H9 (cell line): ENCODE results near the gene SF3A2. TPM values are rescaled to one million over a fixed set of nuclear protein-coding genes. Genes with fewer than 3 reads are reported as not detected.

ENCODE experiments used
- DNase-seq: peaks from one replicate; pipeline ENCODE4 v3.0.0-alpha.2; 2017
- H2AFZ ChIP-seq: one replicate; pipeline ENCODE4 v1.6.1; 2013; ENCODE audit warnings: mild to moderate bottlenecking, low read length, control low read depth, moderate library complexity
- H2AK5ac ChIP-seq: 2 replicates; pipeline ENCODE4 v1.6.1; 2013; ENCODE audit warnings: low read length, control low read depth, mixed read lengths; ENCODE audit not compliant: insufficient read length
- H2BK120ac ChIP-seq: one replicate; pipeline ENCODE4 v1.6.1; 2013; ENCODE audit warnings: low read depth, mild to moderate bottlenecking, low read length, control low read depth, inconsistent platforms; ENCODE audit not compliant: poor library complexity, severe bottlenecking
- H2BK12ac ChIP-seq: 2 replicates; pipeline ENCODE4 v1.6.1; 2013; ENCODE audit warnings: low read length, control low read depth, mixed read lengths, low read depth; ENCODE audit not compliant: insufficient read length
- H2BK15ac ChIP-seq: 2 replicates; pipeline ENCODE4 v1.6.1; 2013; ENCODE audit warnings: low read depth, low read length, control low read depth
- H2BK20ac ChIP-seq: one replicate; pipeline ENCODE4 v1.6.1; 2013; ENCODE audit warnings: low read depth, mild to moderate bottlenecking, low read length, control low read depth, inconsistent platforms; ENCODE audit not compliant: poor library complexity, severe bottlenecking
- H2BK5ac ChIP-seq: 2 replicates; pipeline ENCODE4 v1.6.1; 2013; ENCODE audit warnings: low read length, control low read depth, mixed read lengths; ENCODE audit not compliant: insufficient read length
- H3K14ac ChIP-seq: 2 replicates; pipeline ENCODE4 v1.6.1; 2013; ENCODE audit warnings: low read length, control low read depth; ENCODE audit not compliant: insufficient read depth
- H3K18ac ChIP-seq: 2 replicates; pipeline ENCODE4 v1.6.1; 2013; ENCODE audit warnings: low read depth, mild to moderate bottlenecking, mixed read lengths, low read length, control low read depth; ENCODE audit not compliant: insufficient read length
- H3K23ac ChIP-seq: 2 replicates; pipeline ENCODE4 v1.6.1; 2013; ENCODE audit warnings: low read length, control low read depth, mixed read lengths, low read depth; ENCODE audit not compliant: insufficient read length
- H3K23me2 ChIP-seq: 2 replicates; pipeline ENCODE4 v1.6.1; 2013; ENCODE audit warnings: low read depth, mild to moderate bottlenecking, mixed read lengths, low read length, control low read depth; ENCODE audit not compliant: insufficient read length, poor library complexity, severe bottlenecking
- H3K27ac ChIP-seq: 2 replicates; pipeline ENCODE4 v1.5.1; 2013; ENCODE audit warnings: low read length, control low read depth, mixed read lengths, low read depth; ENCODE audit not compliant: insufficient read length
- H3K27me3 ChIP-seq: 2 replicates; pipeline ENCODE4 v1.6.1; 2013; ENCODE audit warnings: low read length, control low read depth, inconsistent platforms; ENCODE audit not compliant: insufficient read depth
- H3K4ac ChIP-seq: 2 replicates; pipeline ENCODE4 v1.6.1; 2013; ENCODE audit warnings: low read depth, mild to moderate bottlenecking, control low read depth, inconsistent platforms, low read length, moderate library complexity
- H3K4me1 ChIP-seq: 2 replicates; pipeline ENCODE4 v1.6.1; 2013; ENCODE audit warnings: low read length, control low read depth, inconsistent platforms; ENCODE audit not compliant: insufficient read depth
- H3K4me2 ChIP-seq: 2 replicates; pipeline ENCODE4 v1.6.1; 2013; ENCODE audit warnings: low read length, control low read depth, mixed read lengths; ENCODE audit not compliant: insufficient read length, insufficient read depth
- H3K56ac ChIP-seq: 2 replicates; pipeline ENCODE4 v1.6.1; 2013; ENCODE audit warnings: low read depth, mild to moderate bottlenecking, mixed read lengths, low read length, control low read depth; ENCODE audit not compliant: insufficient read length
- H3K79me1 ChIP-seq: 2 replicates; pipeline ENCODE4 v1.6.1; 2013; ENCODE audit warnings: low read depth, mild to moderate bottlenecking, moderate library complexity, low read length, control low read depth, inconsistent platforms; ENCODE audit not compliant: insufficient read depth, poor library complexity, severe bottlenecking
- H3K79me2 ChIP-seq: 2 replicates; pipeline ENCODE4 v1.6.1; 2013; ENCODE audit warnings: low read length, control low read depth, inconsistent platforms; ENCODE audit not compliant: insufficient read depth
- H3K9ac ChIP-seq: 2 replicates; pipeline ENCODE4 v1.6.1; 2013; ENCODE audit warnings: low read length, control low read depth, mixed read lengths; ENCODE audit not compliant: insufficient read length; ENCODE audit errors: extremely low read depth
- H3K9me3 ChIP-seq: one replicate; pipeline ENCODE4 v1.6.1; 2013; ENCODE audit warnings: low read depth, low read length, inconsistent platforms; ENCODE audit not compliant: control insufficient read depth
- H3T11ph ChIP-seq: one replicate; pipeline ENCODE4 v1.6.1; 2013; ENCODE audit warnings: mild to moderate bottlenecking, low read length, control low read depth, inconsistent platforms
- H4K20me1 ChIP-seq: one replicate; pipeline ENCODE4 v1.6.1; 2013; ENCODE audit not compliant: control insufficient read depth, insufficient read length, insufficient read depth
- H4K5ac ChIP-seq: 2 replicates; pipeline ENCODE4 v1.6.1; 2013; ENCODE audit warnings: low read depth, mild to moderate bottlenecking, mixed read lengths, low read length, control low read depth; ENCODE audit not compliant: insufficient read length
- H4K8ac ChIP-seq: replicated peaks from 2 replicates; pipeline ENCODE4 v1.6.1; 2013; ENCODE audit warnings: low read length, control low read depth, mixed read lengths, low read depth; ENCODE audit not compliant: insufficient read length
- H4K91ac ChIP-seq: 2 replicates; pipeline ENCODE4 v1.6.1; 2013; ENCODE audit warnings: low read depth, mild to moderate bottlenecking, moderate library complexity, mixed read lengths, low read length, control low read depth; ENCODE audit not compliant: insufficient read length
- H3K27ac Mint-ChIP-seq, 3 experiments: 2 replicates in 2 of 3; 3 replicates in 1 of 3; pipeline ENCODE4 v1.8.0; 2020 to 2021; ENCODE audit warnings: mixed read lengths in 3 of 3, mild to moderate bottlenecking in 1 of 3, moderate library complexity in 1 of 3
- H3K27me3 Mint-ChIP-seq: 2 replicates; pipeline ENCODE4 v1.8.0; 2021; ENCODE audit warnings: low read depth, mild to moderate bottlenecking, moderate library complexity, mixed read lengths
- H3K36me3 Mint-ChIP-seq, 3 experiments: 2 replicates in 2 of 3; 3 replicates in 1 of 3; pipeline ENCODE4 v1.8.0; 2020 to 2021; ENCODE audit warnings: low read depth in 3 of 3, mixed read lengths in 3 of 3; ENCODE audit not compliant: insufficient read depth in 1 of 3
- H3K4me1 Mint-ChIP-seq, 2 experiments: 2 replicates each; pipeline ENCODE4 v1.8.0; 2020; ENCODE audit warnings: mixed read lengths in 2 of 2
- H3K4me3 Mint-ChIP-seq, 2 experiments: 2 replicates in 1 of 2; 3 replicates in 1 of 2; pipeline ENCODE4 v1.8.0; 2020 to 2021; ENCODE audit warnings: mild to moderate bottlenecking in 2 of 2, mixed read lengths in 2 of 2, moderate library complexity in 1 of 2
- H3K9me3 Mint-ChIP-seq, 2 experiments: 2 replicates in 1 of 2; 3 replicates in 1 of 2; pipeline ENCODE4 v1.8.0; 2020; ENCODE audit warnings: mild to moderate bottlenecking in 2 of 2, mixed read lengths in 2 of 2, moderate library complexity in 1 of 2
- CTCF ChIP-seq: fragments of 200-600 bp; sonication (generic); conservative IDR thresholded peaks from 3 replicates; pipeline ENCODE4 v1.8.0; 2021; ENCODE audit warnings: antibody characterized with exemption, mild to moderate bottlenecking
- WGBS: extraction: QIAGEN DNeasy Blood & Tissue Kit; methylation state at CpG from one replicate; pipeline ENCODE4 v1.1.7; 2013; ENCODE audit warnings: missing lambda C conversion rate, low lambda C conversion rate, mixed read lengths; ENCODE audit not compliant: insufficient read length; ENCODE audit errors: extremely low coverage; 5-methylcytosine and 5-hydroxymethylcytosine counted together
- total RNA-seq: library from RNA; stranded (reverse); gene quantifications from 2 replicates; pipeline ENCODE4 v1.2.1, GENCODE V29; 2021

The SF3A2 gene
- total RNA-seq, 1 experiment from 2014 or later = 166 TPM

GRCh38 chr19:2254064-2254872 is 17.6 kb downstream of the SF3A2 start:
- H2BK20ac ChIP-seq = no peak overlapping the region
- no peaks in the 10 kb centered on the region for H3K9me3 Mint-ChIP-seq
- peak; percentile 77 for TF ChIP-seq CTCF
- no peak overlapping the region for H3K18ac ChIP-seq
- no peak overlapping the region for H4K8ac ChIP-seq
- H2BK120ac ChIP-seq = no peak overlapping the region
- H3K27ac ChIP-seq = no peak overlapping the region
- H2AK5ac ChIP-seq = no peak overlapping the region
- H3K27me3 ChIP-seq = no peaks in the 10 kb centered on the region; the same call in 1 of the 2 replicates
- no peak overlapping the region for H4K5ac ChIP-seq
- no peak overlapping the region for H3T11ph ChIP-seq
- no peak overlapping the region for H3K23ac ChIP-seq
- H2BK12ac ChIP-seq = no peak overlapping the region
- DNase-seq = peak; percentile 79
- H3K56ac ChIP-seq = no peak overlapping the region
- no peak overlapping the region for H4K91ac ChIP-seq
- no peaks in the 10 kb centered on the region for H3K79me2 ChIP-seq
- H3K4ac ChIP-seq = no peak overlapping the region
- H3K9me3 ChIP-seq = no peaks in the 10 kb centered on the region
- H3K4me2 ChIP-seq = peak overlapping the region; percentile 58
- H3K4me1 Mint-ChIP-seq = peaks cover 4% of the 10 kb centered on the region in 2 experiments
- no peaks in the 10 kb centered on the region for H3K4me1 ChIP-seq
- H3K9ac ChIP-seq = no peak overlapping the region
- H3K14ac ChIP-seq = no peak overlapping the region
- H3K23me2 ChIP-seq = peaks cover 10% of the 10 kb centered on the region
- H3K27ac Mint-ChIP-seq = peak overlapping the region in 2 of 3 experiments; percentile 71 to 95; a peak in 3 of 7 replicates
- no peaks in the 10 kb centered on the region for H4K20me1 ChIP-seq
- no CpG with 5 or more reads among the region's 20 CpGs for WGBS
- no peak overlapping the region for H2AFZ ChIP-seq
- peaks cover 22% of the 10 kb centered on the region for H3K27me3 Mint-ChIP-seq
- no peaks in the 10 kb centered on the region for H3K79me1 ChIP-seq
- H3K36me3 Mint-ChIP-seq = no peaks in the 10 kb centered on the region; a peak in 1 of 7 replicates
- peak overlapping the region; percentile 62 to 85 for H3K4me3 Mint-ChIP-seq
- no peak overlapping the region for H2BK5ac ChIP-seq
- no peak overlapping the region for H2BK15ac ChIP-seq
